ENCODE measurements around the gene OR5H14. TPM values are rescaled to one million over a fixed set of nuclear protein-coding genes. Genes with fewer than 3 reads are reported as not detected.
A peak's percentile ranks its signal among the peaks of the same experiment; 100 is the strongest.
"Not testable (repeated sequence)": the region's sequence is repeated elsewhere in the genome, so short reads cannot be mapped to it uniquely, and the experiment has no call there.

The OR5H14 gene
- total RNA-seq, 6 experiments from 2014 or later, result 0.02 TPM; not detected in 5

GRCh38 chr3:98188545-98188944 is 41.3 kb downstream of the OR5H14 start:
- intact Hi-C loops (cut with DNase I), result no loop called here
- WGBS (ENCODE audit: insufficient coverage, low coverage, low lambda C conversion rate, missing lambda C conversion rate), result 25% methylated on average over 3 of the region's 3 CpGs
- Histone ChIP-seq H3K36me3 (no peaks in the 10 kb centered on the region), H3K27ac (no peak overlapping the region), H3K9me3 (no peaks in the 10 kb centered on the region), H3K27me3 (no peaks in the 10 kb centered on the region), H3K4me3 (no peak overlapping the region), H3K4me1 (no peaks in the 10 kb centered on the region)
- TF ChIP-seq POLR2A (IDR thresholded peaks at IDR 0.05), result no peak
- TF ChIP-seq, protein P1, sequence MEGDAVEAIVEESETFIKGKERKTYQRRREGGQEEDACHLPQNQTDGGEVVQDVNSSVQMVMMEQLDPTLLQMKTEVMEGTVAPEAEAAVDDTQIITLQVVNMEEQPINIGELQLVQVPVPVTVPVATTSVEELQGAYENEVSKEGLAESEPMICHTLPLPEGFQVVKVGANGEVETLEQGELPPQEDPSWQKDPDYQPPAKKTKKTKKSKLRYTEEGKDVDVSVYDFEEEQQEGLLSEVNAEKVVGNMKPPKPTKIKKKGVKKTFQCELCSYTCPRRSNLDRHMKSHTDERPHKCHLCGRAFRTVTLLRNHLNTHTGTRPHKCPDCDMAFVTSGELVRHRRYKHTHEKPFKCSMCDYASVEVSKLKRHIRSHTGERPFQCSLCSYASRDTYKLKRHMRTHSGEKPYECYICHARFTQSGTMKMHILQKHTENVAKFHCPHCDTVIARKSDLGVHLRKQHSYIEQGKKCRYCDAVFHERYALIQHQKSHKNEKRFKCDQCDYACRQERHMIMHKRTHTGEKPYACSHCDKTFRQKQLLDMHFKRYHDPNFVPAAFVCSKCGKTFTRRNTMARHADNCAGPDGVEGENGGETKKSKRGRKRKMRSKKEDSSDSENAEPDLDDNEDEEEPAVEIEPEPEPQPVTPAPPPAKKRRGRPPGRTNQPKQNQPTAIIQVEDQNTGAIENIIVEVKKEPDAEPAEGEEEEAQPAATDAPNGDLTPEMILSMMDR (IDR thresholded peaks at IDR 0.05), result peak in 3 of 4 donors; percentile 8 to 39 (median 30)
- no peak for DNase-seq
- peak; percentile 46 to 65 (median 50) for ATAC-seq

DNA sequence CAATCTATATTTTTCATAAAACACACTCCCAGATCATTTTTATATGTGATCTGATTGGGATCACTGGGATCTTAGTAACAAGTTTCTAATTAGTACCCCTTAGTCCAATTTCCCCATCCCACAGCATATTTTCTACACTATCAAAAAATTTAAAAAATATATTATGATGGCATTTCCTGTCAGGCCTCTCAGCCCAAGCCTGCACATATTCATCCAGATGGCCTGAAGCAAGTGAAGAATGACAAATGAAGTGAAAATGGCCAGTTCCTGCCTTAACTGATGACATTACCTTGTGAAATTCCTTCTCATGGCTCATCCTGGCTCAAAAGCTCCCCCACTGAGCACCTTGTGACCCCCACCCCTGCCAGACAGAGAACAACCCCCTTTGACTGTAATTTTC is 43.6 kb downstream of the OR5H14 start:
- intact Hi-C loops (cut with DNase I); DNase-seq; H3K9me3 ChIP-seq; H3K36me3 ChIP-seq; H3K4me3 ChIP-seq; ATAC-seq; H3K27me3 ChIP-seq; H3K4me1 ChIP-seq; H3K27ac ChIP-seq: not testable (repeated sequence)

DNA sequence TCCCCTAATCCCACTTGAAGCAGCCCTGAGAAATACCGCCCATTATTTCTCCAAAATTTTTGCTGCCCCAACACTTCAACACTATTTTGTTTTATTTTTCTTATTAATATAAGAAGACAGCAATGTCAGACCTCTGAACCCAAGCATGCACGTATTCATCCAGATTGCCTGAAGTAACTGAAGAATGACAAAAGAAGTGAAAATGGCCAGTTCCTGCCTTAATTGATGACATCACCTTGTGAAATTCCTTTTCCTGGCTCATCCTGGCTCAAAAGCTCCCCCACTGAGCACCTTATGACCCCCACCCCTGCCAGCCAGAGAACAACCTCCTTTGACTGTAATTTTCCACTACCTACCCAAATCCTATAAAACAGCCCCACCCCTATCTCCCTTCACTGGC is 49.0 kb downstream of the OR5H14 start:
- H3K27me3 ChIP-seq; H3K4me3 ChIP-seq; ATAC-seq; DNase-seq; intact Hi-C loops (cut with DNase I); H3K4me1 ChIP-seq; H3K36me3 ChIP-seq; H3K9me3 ChIP-seq; H3K27ac ChIP-seq: not testable (repeated sequence)
- 41% methylated on average over 2 of the region's 2 CpGs for WGBS (ENCODE audit: insufficient coverage, low coverage, low lambda C conversion rate, missing lambda C conversion rate)

DNA sequence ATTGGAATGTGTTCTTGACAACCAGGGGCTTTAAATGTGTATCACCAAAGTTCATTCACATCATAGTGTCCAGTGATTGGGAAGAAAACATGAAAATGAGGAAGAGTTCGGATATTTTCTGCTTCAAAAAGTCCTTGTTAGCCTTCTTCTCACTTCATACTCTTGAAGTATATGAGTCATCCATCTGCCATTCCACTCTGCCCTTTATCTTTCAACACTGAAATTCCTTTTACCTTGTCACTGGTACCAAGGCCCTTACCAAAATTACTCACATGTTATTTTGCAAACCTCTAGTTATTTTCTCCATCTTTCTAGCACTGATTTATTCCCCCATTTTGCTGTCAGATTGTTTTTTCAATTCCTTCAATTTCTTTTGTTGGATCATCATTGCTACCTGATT is 51.7 kb downstream of the OR5H14 start:
- 25% methylated on average over 1 of the region's 1 CpG for WGBS (ENCODE audit: insufficient coverage, low coverage, low lambda C conversion rate, missing lambda C conversion rate)
- intact Hi-C loops (cut with DNase I), result no loop called here
- H3K27me3 ChIP-seq, result no peaks in the 10 kb centered on the region
- no peaks in the 10 kb centered on the region for H3K4me1 ChIP-seq
- H3K4me3 ChIP-seq, result no peak overlapping the region
- H3K36me3 ChIP-seq, result no peaks in the 10 kb centered on the region
- no peaks in the 10 kb centered on the region for H3K9me3 ChIP-seq
- TF ChIP-seq POLR2A (IDR thresholded peaks at IDR 0.05), result no peak
- TF ChIP-seq, protein P1 (IDR thresholded peaks at IDR 0.05), result no peak
- H3K27ac ChIP-seq, result no peak overlapping the region
- DNase-seq (no peak), ATAC-seq (no peak)

Other genes starting within 250 kb of the OR5H14 start
- gene RIOX2, start 175.0 kb upstream of the OR5H14 start, total RNA-seq, result 10 to 100 TPM; 10.9 to 27.6 (median 15.6) TPM
- gene GABRR3, start 112.2 kb upstream of the OR5H14 start, total RNA-seq, result under 1 TPM in 1 of 6 experiments, not detected in 5; 0.51 TPM
- not detected for gene OR5AC2, start 60.3 kb upstream of the OR5H14 start, total RNA-seq
- gene OR5H1, start 16.8 kb upstream of the OR5H14 start, total RNA-seq, result not detected
- not detected for gene OR5H15, start 19.2 kb downstream of the OR5H14 start, total RNA-seq
- gene OR5H6, start 116.8 kb downstream of the OR5H14 start, total RNA-seq, result not detected
- gene OR5H2, start 135.0 kb downstream of the OR5H14 start, total RNA-seq, result not detected
- not detected for gene OR5K4, start 206.4 kb downstream of the OR5H14 start, total RNA-seq
- not detected for gene OR5K3, start 243.2 kb downstream of the OR5H14 start, total RNA-seq